HG02943 (cell line): ENCODE measurements around the gene EID1.
A peak's percentile ranks its signal among the peaks of the same experiment; 100 is the strongest.
"Not testable (repeated sequence)": the region's sequence is repeated elsewhere in the genome, so short reads cannot be mapped to it uniquely, and the experiment has no call there.

Experiments
- ATAC-seq: cut with Tn5 transposase; IDR thresholded peaks from one replicate; pipeline ENCODE4 v1.9.1; 2021; ENCODE audit warnings: mild to moderate bottlenecking, low read depth, moderate library complexity; ENCODE audit not compliant: unreplicated experiment

The EID1 gene

GRCh38 chr15:48877630-48878595, at the start of gene EID1:
EID1 (plus strand) TSS chr15:48878134; CDS start chr15:48878177, 43 bp downstream.
- ATAC-seq: peak; percentile 95

- no peak for ATAC-seq
Measured at GRCh38 chr15:48828471-48828870, 49.5 kb upstream of the EID1 start.

- no peak for ATAC-seq
Measured at GRCh38 chr15:48828906-48829305, 49.0 kb upstream of the EID1 start.

- no peak for ATAC-seq
Measured at GRCh38 chr15:48832648-48833047, 45.3 kb upstream of the EID1 start.

GRCh38 chr15:48833526-48834239, 44.3 kb upstream of the EID1 start:
- no peak for ATAC-seq

- ATAC-seq: no peak
Measured at GRCh38 chr15:48834756-48835155, 43.2 kb upstream of the EID1 start.

GRCh38 chr15:48842501-48842900, 35.4 kb upstream of the EID1 start:
- ATAC-seq: no peak

GRCh38 chr15:48845123-48845522, 32.8 kb upstream of the EID1 start:
- no peak for ATAC-seq

- ATAC-seq: no peak
Measured at GRCh38 chr15:48850648-48851047, 27.3 kb upstream of the EID1 start.

GRCh38 chr15:48851956-48852355, 26.0 kb upstream of the EID1 start:
- ATAC-seq: no peak

- ATAC-seq: not testable (repeated sequence)
Measured at GRCh38 chr15:48854434-48854833, 23.5 kb upstream of the EID1 start.

GRCh38 chr15:48855501-48856440, 22.2 kb upstream of the EID1 start:
- ATAC-seq: no peak

GRCh38 chr15:48856942-48857341, 21.0 kb upstream of the EID1 start:
- no peak for ATAC-seq

GRCh38 chr15:48858401-48858800, 19.5 kb upstream of the EID1 start:
- ATAC-seq: no peak

- no peak for ATAC-seq
Measured at GRCh38 chr15:48859426-48859825, 18.5 kb upstream of the EID1 start.

- no peak for ATAC-seq
Measured at GRCh38 chr15:48861813-48862431, 16.0 kb upstream of the EID1 start.

GRCh38 chr15:48862705-48863104, 15.2 kb upstream of the EID1 start:
- no peak for ATAC-seq

- no peak for ATAC-seq
Measured at GRCh38 chr15:48865370-48866079, 12.4 kb upstream of the EID1 start.

- ATAC-seq: no peak
Measured at GRCh38 chr15:48866141-48866563, 11.8 kb upstream of the EID1 start.
